IMR-90 (cell line): ENCODE measurements around the gene RBFOX2. TPM values are rescaled to one million over a fixed set of nuclear protein-coding genes. Genes with fewer than 3 reads are reported as not detected.

Experiments
- ATAC-seq: fragments of 200-7000 bp; cut with Tn5 transposase; 2 replicates; pipeline ENCODE4 v1.9.1; 2020; ENCODE audit warnings: low read depth, mild to moderate bottlenecking, moderate library complexity
- BruUV-seq: library from RNA; stranded (reverse); fragments of 400-500 nt; replicated peaks from 2 replicates; lab custom pipeline; 2021; lab: Mats Ljungman, UMichigan
- CTCF ChIA-PET: fragments of 300-600 bp; formaldehyde crosslinking; extraction: SDS; loops from one replicate; lab custom pipeline; 2021; ENCODE audit warnings: antibody characterized with exemption; lab: Yijun Ruan, JAX
- POLR2A ChIA-PET: fragments of 300-600 bp; sonication (Branson Sonifier 250); formaldehyde crosslinking; loops from one replicate; lab custom pipeline; 2022; ENCODE audit warnings: antibody characterized with exemption; ENCODE audit not compliant: unreplicated experiment; lab: Charles Lee
- DNase-seq: peaks from one replicate; pipeline ENCODE4 v3.0.0; 2013
- H2AFZ ChIP-seq: replicated peaks from 2 replicates; pipeline ENCODE3; 2013; ENCODE audit warnings: low read length, mild to moderate bottlenecking; ENCODE audit not compliant: poor library complexity
- H2AK5ac ChIP-seq: 2 replicates; pipeline ENCODE4 v1.6.1; 2013; ENCODE audit warnings: low read depth, low read length, inconsistent platforms
- H2AK9ac ChIP-seq: replicated peaks from 2 replicates; pipeline ENCODE3; 2013; ENCODE audit warnings: mild to moderate bottlenecking, low read depth, low read length, moderate library complexity; ENCODE audit not compliant: poor library complexity
- H2BK120ac ChIP-seq: 2 replicates; pipeline ENCODE4 v1.6.1; 2013; ENCODE audit warnings: low read depth, low read length, inconsistent platforms
- H2BK15ac ChIP-seq: 3 replicates; pipeline ENCODE4 v1.6.1; 2013; ENCODE audit warnings: low read depth, low read length, inconsistent platforms
- H2BK20ac ChIP-seq: 2 replicates; pipeline ENCODE4 v1.6.1; 2013; ENCODE audit warnings: low read depth, mild to moderate bottlenecking, inconsistent platforms, low read length, moderate library complexity
- H2BK5ac ChIP-seq: 2 replicates; pipeline ENCODE4 v1.6.1; 2013; ENCODE audit warnings: mild to moderate bottlenecking, low read depth, low read length, inconsistent platforms; ENCODE audit not compliant: poor library complexity, severe bottlenecking
- H3K14ac ChIP-seq: replicated peaks from 2 replicates; pipeline ENCODE4 v1.6.1; 2013; ENCODE audit warnings: low read depth, low read length, inconsistent platforms
- H3K18ac ChIP-seq: 2 replicates; pipeline ENCODE4 v1.6.1; 2013; ENCODE audit warnings: low read depth, low read length, control low read depth
- H3K23ac ChIP-seq: 2 replicates; pipeline ENCODE4 v1.6.1; 2013; ENCODE audit warnings: low read depth, low read length, inconsistent platforms
- H3K27ac ChIP-seq: 2 replicates; pipeline ENCODE4 v1.5.1; 2013; ENCODE audit warnings: mild to moderate bottlenecking, control low read depth, low read length; ENCODE audit not compliant: insufficient read depth
- H3K27me3 ChIP-seq: 2 replicates; pipeline ENCODE4 v1.6.1; 2013; ENCODE audit warnings: low read length; ENCODE audit not compliant: control insufficient read depth, insufficient read depth
- H3K36me3 ChIP-seq: 2 replicates; pipeline ENCODE4 v1.6.1; 2013; ENCODE audit warnings: low read length, mixed read lengths; ENCODE audit not compliant: control insufficient read depth, insufficient read depth
- H3K4ac ChIP-seq: 2 replicates; pipeline ENCODE4 v1.6.1; 2013; ENCODE audit warnings: low read depth, low read length, inconsistent platforms
- H3K4me1 ChIP-seq: 2 replicates; pipeline ENCODE4 v1.6.1; 2013; ENCODE audit warnings: low read length, mixed read lengths; ENCODE audit not compliant: control insufficient read depth, insufficient read depth
- H3K4me2 ChIP-seq: 2 replicates; pipeline ENCODE4 v1.6.1; 2013; ENCODE audit warnings: low read depth, mild to moderate bottlenecking, control low read depth, low read length, moderate library complexity
- H3K4me3 ChIP-seq: 2 replicates; pipeline ENCODE4 v1.5.1; 2013; ENCODE audit warnings: low read depth, mild to moderate bottlenecking, control low read depth, low read length, moderate library complexity; ENCODE audit not compliant: insufficient read depth
- H3K56ac ChIP-seq: 2 replicates; pipeline ENCODE4 v1.6.1; 2013; ENCODE audit warnings: low read length, inconsistent platforms; ENCODE audit not compliant: insufficient read depth; ENCODE audit errors: extremely low read depth
- H3K79me1 ChIP-seq, 2 experiments: 2 replicates each; pipeline ENCODE4 v1.6.1; 2013; ENCODE audit warnings: low read length in 2 of 2, inconsistent platforms in 1 of 2, low read depth in 1 of 2
- H3K9ac ChIP-seq: 2 replicates; pipeline ENCODE4 v1.6.1; 2013; ENCODE audit warnings: low read depth, low read length, control low read depth
- H3K9me1 ChIP-seq: 2 replicates; pipeline ENCODE4 v1.6.1; 2013; ENCODE audit warnings: low read length, inconsistent platforms; ENCODE audit not compliant: insufficient read depth
- H3K9me3 ChIP-seq: 2 replicates; pipeline ENCODE4 v1.6.1; 2013; ENCODE audit warnings: low read length; ENCODE audit not compliant: control insufficient read depth, insufficient read depth
- H4K20me1 ChIP-seq: 2 replicates; pipeline ENCODE4 v1.6.1; 2013; ENCODE audit warnings: low read length, inconsistent platforms; ENCODE audit not compliant: insufficient read depth
- H4K5ac ChIP-seq: 2 replicates; pipeline ENCODE4 v1.6.1; 2013; ENCODE audit warnings: mild to moderate bottlenecking, low read depth, low read length, control low read depth
- H4K8ac ChIP-seq, 2 experiments: 2 replicates each; pipeline ENCODE4 v1.6.1; 2013; ENCODE audit warnings: low read depth in 2 of 2, low read length in 2 of 2, control low read depth in 1 of 2, inconsistent platforms in 1 of 2
- H4K91ac ChIP-seq: 2 replicates; pipeline ENCODE4 v1.6.1; 2013; ENCODE audit warnings: low read depth, low read length, inconsistent platforms; ENCODE audit not compliant: insufficient read depth
- BHLHE40 ChIP-seq: fragments of 150-350 bp; IDR thresholded peaks from 2 replicates; pipeline ENCODE4 v1.6.1; 2016; ENCODE audit warnings: mild to moderate bottlenecking, low read depth, low read length
- CEBPB ChIP-seq: IDR thresholded peaks from 2 replicates; pipeline ENCODE4 v1.6.1; 2012; ENCODE audit warnings: low read depth, low read length, improper control_type of control experiment
- CHD1 ChIP-seq: IDR thresholded peaks from 2 replicates; pipeline ENCODE4 v1.6.1; 2012; ENCODE audit warnings: low read depth, low read length, improper control_type of control experiment
- FOS ChIP-seq: fragments of 150-350 bp; IDR thresholded peaks from 2 replicates; pipeline ENCODE4 v1.6.1; 2016; ENCODE audit warnings: low read depth, low read length
- MAFK ChIP-seq: IDR thresholded peaks from 2 replicates; pipeline ENCODE4 v1.6.1; 2012; ENCODE audit warnings: low read depth, low read length, improper control_type of control experiment
- MAZ ChIP-seq: IDR thresholded peaks from 2 replicates; pipeline ENCODE4 v1.6.1; 2012; ENCODE audit warnings: low read depth, mild to moderate bottlenecking, low read length, improper control_type of control experiment, moderate library complexity, borderline replicate concordance
- MXI1 ChIP-seq: IDR thresholded peaks from 2 replicates; pipeline ENCODE4 v1.6.1; 2012; ENCODE audit warnings: low read depth, mild to moderate bottlenecking, low read length, moderate library complexity, borderline replicate concordance
- NFE2L2 ChIP-seq: fragments of 150-350 bp; IDR thresholded peaks from 2 replicates; pipeline ENCODE4 v1.6.1; 2016; ENCODE audit warnings: low read depth, mild to moderate bottlenecking, low read length
- POLR2A ChIP-seq: IDR thresholded peaks from 2 replicates; pipeline ENCODE4 v1.6.1; 2012; ENCODE audit warnings: mild to moderate bottlenecking, low read depth, low read length
- RAD21 ChIP-seq: IDR thresholded peaks from 2 replicates; pipeline ENCODE4 v1.6.1; 2012; ENCODE audit warnings: low read length, improper control_type of control experiment
- RFX5 ChIP-seq: IDR thresholded peaks from 2 replicates; pipeline ENCODE4 v1.8.0; 2012; ENCODE audit warnings: low read depth, mild to moderate bottlenecking, low read length, moderate library complexity
- SMC3 ChIP-seq: fragments of 150-350 bp; IDR thresholded peaks from 2 replicates; pipeline ENCODE4 v1.6.1; 2016; ENCODE audit warnings: low read depth, mild to moderate bottlenecking, antibody characterized with exemption, low read length, moderate library complexity
- WGBS, 2 experiments: methylation state at CpG; one replicate each; pipeline versions ENCODE4 v1.1.5 to v1.1.7; 2013; ENCODE audit warnings: missing lambda C conversion rate in 2 of 2; ENCODE audit not compliant: insufficient read length in 1 of 2; ENCODE audit errors: extremely low coverage in 2 of 2; 5-methylcytosine and 5-hydroxymethylcytosine counted together
- dilution Hi-C: fragments of 300-500 bp; cut with HindIII; formaldehyde crosslinking; loops from one replicate; pipeline ENCODE4 v1.14.3; 2018; ENCODE audit warnings: low sequenced_read_pairs; ENCODE audit not compliant: unreplicated experiment
- in situ Hi-C: fragments of 300-500 bp; cut with MboI; formaldehyde crosslinking; loops from 3 replicates; pipeline ENCODE4 v1.14.3; 2019; ENCODE audit warnings: low sequenced_read_pairs, inconsistent platforms, mixed read lengths
- intact Hi-C: fragments of 100-400 bp; cut with micrococcal nuclease; formaldehyde crosslinking; loops from 2 replicates; pipeline ENCODE4 v1.10.0; 2022
- polyA plus RNA-seq, 3 experiments: library from polyadenylated mRNA; depleted of rRNA; stranded (reverse); fragments of >200 nt; gene quantifications; 2 replicates each; pipeline ENCODE4 v1.2.3, GENCODE V29; 2012; ENCODE audit warnings: low replicate concordance in 1 of 3
- total RNA-seq: library from RNA; depleted of rRNA; stranded (reverse); fragments of >200 nt; gene quantifications from 2 replicates; pipeline ENCODE4 v1.2.3, GENCODE V29; 2012
- TF ChIP-seq, protein P1 (sequence below): conservative IDR thresholded peaks from 2 replicates; pipeline ENCODE4 v1.5.1; 2012; ENCODE audit warnings: mild to moderate bottlenecking, low read depth, low read length, improper control_type of control experiment
- TF ChIP-seq, protein P2 (sequence below): fragments of 150-350 bp; IDR thresholded peaks from 2 replicates; pipeline ENCODE4 v1.6.1; 2016; ENCODE audit warnings: low read depth, mild to moderate bottlenecking, low read length, moderate library complexity, borderline replicate concordance
- TF ChIP-seq, protein P3 (sequence below): fragments of 150-350 bp; IDR thresholded peaks from 2 replicates; pipeline ENCODE4 v1.6.1; 2017; ENCODE audit warnings: mild to moderate bottlenecking, antibody characterized with exemption, low read length, low read depth

Gene RBFOX2
- total and polyA plus RNA-seq, 2 of the 4 experiments (the other 2 are of a cell fraction), result 146 to 178 TPM

DNA sequence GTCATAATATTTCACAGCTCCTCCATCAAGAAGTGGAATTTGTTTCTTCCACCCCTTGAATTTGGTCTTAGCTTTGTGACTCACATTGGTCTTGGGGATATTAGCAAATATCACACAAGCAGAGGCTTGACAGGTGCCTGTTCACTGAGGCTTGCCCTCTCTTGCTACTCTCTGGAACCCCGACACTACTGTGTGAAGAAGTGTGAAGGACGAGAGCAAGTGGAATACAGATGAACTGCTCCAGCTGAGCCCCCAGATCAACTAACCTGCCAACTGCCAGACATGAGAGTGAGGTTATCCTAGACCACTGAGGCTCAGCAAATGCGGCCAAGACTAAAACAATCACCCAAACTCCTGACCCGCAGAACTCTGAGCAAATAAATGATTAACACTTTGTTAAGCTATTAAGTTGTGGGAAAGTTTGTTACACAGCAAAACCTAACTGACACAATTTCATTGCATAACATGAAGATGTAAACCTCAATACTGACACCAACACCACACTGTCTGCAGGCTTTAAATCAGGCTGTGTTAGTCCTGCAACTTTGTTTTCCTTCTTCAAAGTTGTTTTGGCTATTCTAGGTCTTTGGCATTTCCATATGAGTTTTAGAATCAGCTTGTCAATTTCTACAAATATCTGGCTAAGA lies 168.4 kb downstream of the RBFOX2 start:
- H4K20me1 ChIP-seq, result peaks cover 55% of the 10 kb centered on the region
- no peaks in the 10 kb centered on the region for H3K27me3 ChIP-seq
- ATAC-seq (no peak), DNase-seq (no peak)
- no peak overlapping the region for H3K4me3 ChIP-seq
- H2BK15ac ChIP-seq, result no peak overlapping the region
- peaks cover 51 to 77% of the 10 kb centered on the region in 2 experiments for H3K79me1 ChIP-seq
- H2BK20ac ChIP-seq, result no peak overlapping the region
- dilution Hi-C loops (no loop called here), in situ Hi-C loops (no loop called here), intact Hi-C loops (loop anchor here (5.0 kb wide), 1 partner anchor 42 kb away; no protein-coding TSS in a partner anchor)
- H4K8ac ChIP-seq, result no peak overlapping the region
- H4K91ac ChIP-seq, result no peak overlapping the region
- H2BK120ac ChIP-seq, result no peak overlapping the region
- no peak overlapping the region for H2AK5ac ChIP-seq
- H3K4me1 ChIP-seq, result no peaks in the 10 kb centered on the region
- H3K23ac ChIP-seq, result no peak overlapping the region
- no peak overlapping the region for H3K9ac ChIP-seq
- H2BK5ac ChIP-seq, result no peak overlapping the region
- no peak overlapping the region for H3K18ac ChIP-seq
- H3K4ac ChIP-seq, result no peak overlapping the region
- no TSS peak for BruUV-seq
- WGBS, 2 experiments, result no CpG with 5 or more reads among the region's 4 CpGs
- ChIA-PET CTCF (no interaction called here), POLR2A (no interaction called here)
- no peaks in the 10 kb centered on the region for H3K36me3 ChIP-seq
- H2AK9ac ChIP-seq, result peak overlapping the region; percentile 26
- H3K4me2 ChIP-seq, result no peak overlapping the region
- no peaks in the 10 kb centered on the region for H3K9me3 ChIP-seq
- TF ChIP-seq MXI1 (no peak), CHD1 (no peak), FOS (no peak), MAFK (no peak), NFE2L2 (no peak), RAD21 (no peak), RFX5 (no peak), SMC3 (no peak), MAZ (no peak), BHLHE40 (no peak), POLR2A (no peak), CEBPB (no peak)
- TF ChIP-seq, protein P1, sequence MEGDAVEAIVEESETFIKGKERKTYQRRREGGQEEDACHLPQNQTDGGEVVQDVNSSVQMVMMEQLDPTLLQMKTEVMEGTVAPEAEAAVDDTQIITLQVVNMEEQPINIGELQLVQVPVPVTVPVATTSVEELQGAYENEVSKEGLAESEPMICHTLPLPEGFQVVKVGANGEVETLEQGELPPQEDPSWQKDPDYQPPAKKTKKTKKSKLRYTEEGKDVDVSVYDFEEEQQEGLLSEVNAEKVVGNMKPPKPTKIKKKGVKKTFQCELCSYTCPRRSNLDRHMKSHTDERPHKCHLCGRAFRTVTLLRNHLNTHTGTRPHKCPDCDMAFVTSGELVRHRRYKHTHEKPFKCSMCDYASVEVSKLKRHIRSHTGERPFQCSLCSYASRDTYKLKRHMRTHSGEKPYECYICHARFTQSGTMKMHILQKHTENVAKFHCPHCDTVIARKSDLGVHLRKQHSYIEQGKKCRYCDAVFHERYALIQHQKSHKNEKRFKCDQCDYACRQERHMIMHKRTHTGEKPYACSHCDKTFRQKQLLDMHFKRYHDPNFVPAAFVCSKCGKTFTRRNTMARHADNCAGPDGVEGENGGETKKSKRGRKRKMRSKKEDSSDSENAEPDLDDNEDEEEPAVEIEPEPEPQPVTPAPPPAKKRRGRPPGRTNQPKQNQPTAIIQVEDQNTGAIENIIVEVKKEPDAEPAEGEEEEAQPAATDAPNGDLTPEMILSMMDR, result no peak
- TF ChIP-seq, protein P2, sequence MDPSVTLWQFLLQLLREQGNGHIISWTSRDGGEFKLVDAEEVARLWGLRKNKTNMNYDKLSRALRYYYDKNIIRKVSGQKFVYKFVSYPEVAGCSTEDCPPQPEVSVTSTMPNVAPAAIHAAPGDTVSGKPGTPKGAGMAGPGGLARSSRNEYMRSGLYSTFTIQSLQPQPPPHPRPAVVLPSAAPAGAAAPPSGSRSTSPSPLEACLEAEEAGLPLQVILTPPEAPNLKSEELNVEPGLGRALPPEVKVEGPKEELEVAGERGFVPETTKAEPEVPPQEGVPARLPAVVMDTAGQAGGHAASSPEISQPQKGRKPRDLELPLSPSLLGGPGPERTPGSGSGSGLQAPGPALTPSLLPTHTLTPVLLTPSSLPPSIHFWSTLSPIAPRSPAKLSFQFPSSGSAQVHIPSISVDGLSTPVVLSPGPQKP, result no peak
- TF ChIP-seq, protein P3, sequence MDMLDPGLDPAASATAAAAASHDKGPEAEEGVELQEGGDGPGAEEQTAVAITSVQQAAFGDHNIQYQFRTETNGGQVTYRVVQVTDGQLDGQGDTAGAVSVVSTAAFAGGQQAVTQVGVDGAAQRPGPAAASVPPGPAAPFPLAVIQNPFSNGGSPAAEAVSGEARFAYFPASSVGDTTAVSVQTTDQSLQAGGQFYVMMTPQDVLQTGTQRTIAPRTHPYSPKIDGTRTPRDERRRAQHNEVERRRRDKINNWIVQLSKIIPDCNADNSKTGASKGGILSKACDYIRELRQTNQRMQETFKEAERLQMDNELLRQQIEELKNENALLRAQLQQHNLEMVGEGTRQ, result no peak
- no peak overlapping the region for H3K27ac ChIP-seq
- no peak overlapping the region for H4K5ac ChIP-seq
- H3K14ac ChIP-seq, result no peak overlapping the region
- H3K56ac ChIP-seq, result no peak overlapping the region
- peaks cover 12% of the 10 kb centered on the region; the same call in 1 of the 2 replicates for H3K9me1 ChIP-seq
- H2AFZ ChIP-seq, result no peak overlapping the region
